GM23338 (cell line): ENCODE results near the gene RPN2. TPM values are rescaled to one million over a fixed set of nuclear protein-coding genes. Genes with fewer than 3 reads are reported as not detected.

Experiments used
- ATAC-seq: fragments of 200-7000 bp; cut with Tn5 transposase; 3 replicates; pipeline ENCODE4 v1.9.1; 2020
- DNase-seq: peaks from one replicate; pipeline ENCODE4 v3.0.0-alpha.2; 2015; ENCODE audit warnings: low spot score
- H2AFZ ChIP-seq: fragments of 200-600 bp; sonication (generic); 2 replicates; pipeline ENCODE4 v1.8.0; 2016; ENCODE audit warnings: antibody characterized with exemption, mild to moderate bottlenecking, moderate library complexity
- H3F3A ChIP-seq: fragments of 200-600 bp; sonication (generic); replicated peaks from 2 replicates; pipeline ENCODE4 v1.8.0; 2017; ENCODE audit warnings: antibody characterized with exemption, mixed run types, low read depth
- H3K27ac ChIP-seq: fragments of 200-600 bp; sonication (generic); 2 replicates; pipeline ENCODE4 v1.6.1; 2016; ENCODE audit warnings: low read depth
- H3K27me3 ChIP-seq: fragments of 200-600 bp; sonication (generic); 2 replicates; pipeline ENCODE4 v1.8.0; 2016; ENCODE audit warnings: mild to moderate bottlenecking, mixed run types, moderate library complexity; ENCODE audit not compliant: insufficient read depth
- H3K36me3 ChIP-seq: fragments of 200-600 bp; sonication (generic); 2 replicates; pipeline ENCODE4 v1.8.0; 2016; ENCODE audit warnings: mild to moderate bottlenecking; ENCODE audit not compliant: insufficient read depth
- H3K4me1 ChIP-seq: fragments of 200-600 bp; sonication (generic); 2 replicates; pipeline ENCODE4 v1.8.0; 2016; ENCODE audit warnings: mild to moderate bottlenecking, moderate library complexity; ENCODE audit not compliant: insufficient read depth
- H3K4me2 ChIP-seq: fragments of 200-600 bp; sonication (generic); 2 replicates; pipeline ENCODE4 v1.7.1; 2017; ENCODE audit warnings: mixed run types
- H3K4me3 ChIP-seq: fragments of 200-600 bp; sonication (generic); 2 replicates; pipeline ENCODE4 v1.6.1; 2016; ENCODE audit warnings: mixed run types
- H3K79me2 ChIP-seq: fragments of 200-600 bp; sonication (generic); replicated peaks from 2 replicates; pipeline ENCODE4 v1.8.0; 2017; ENCODE audit warnings: mild to moderate bottlenecking; ENCODE audit not compliant: insufficient read depth
- H3K9me2 ChIP-seq: fragments of 200-600 bp; sonication (generic); 2 replicates; pipeline ENCODE4 v1.8.0; 2017; ENCODE audit not compliant: insufficient read depth
- H4K20me1 ChIP-seq: fragments of 200-600 bp; sonication (generic); replicated peaks from 2 replicates; pipeline ENCODE4 v1.8.0; 2017; ENCODE audit warnings: mild to moderate bottlenecking; ENCODE audit not compliant: insufficient read depth
- H3K27ac Mint-ChIP-seq: 2 replicates; pipeline ENCODE4 v1.8.0; 2020; ENCODE audit warnings: inconsistent platforms, mild to moderate bottlenecking, moderate library complexity, mixed read lengths
- H3K27me3 Mint-ChIP-seq: 3 replicates; pipeline ENCODE4 v1.8.0; 2022; ENCODE audit warnings: low read depth, mild to moderate bottlenecking, moderate library complexity, mixed read lengths, inconsistent platforms; ENCODE audit not compliant: insufficient read depth, poor library complexity
- H3K36me3 Mint-ChIP-seq: 3 replicates; pipeline ENCODE4 v1.8.0; 2021; ENCODE audit warnings: low read depth, mild to moderate bottlenecking, inconsistent platforms, moderate library complexity, mixed read lengths
- H3K4me1 Mint-ChIP-seq: 3 replicates; pipeline ENCODE4 v1.8.0; 2020; ENCODE audit warnings: mild to moderate bottlenecking, inconsistent platforms, mixed read lengths
- H3K4me3 Mint-ChIP-seq: 3 replicates; pipeline ENCODE4 v1.8.0; 2021; ENCODE audit warnings: moderate library complexity, mild to moderate bottlenecking, inconsistent platforms, mixed read lengths
- H3K9me3 Mint-ChIP-seq: 3 replicates; pipeline ENCODE4 v1.8.0; 2020; ENCODE audit warnings: moderate library complexity, mild to moderate bottlenecking, inconsistent platforms, mixed read lengths
- CREB1 ChIP-seq: fragments of 250-450 bp; sonication (Bioruptor Pico); IDR thresholded peaks from 2 replicates; pipeline ENCODE4 v1.5.0; 2020; ENCODE audit warnings: low read depth, mild to moderate bottlenecking, moderate library complexity
- CTCF ChIP-seq, 2 experiments: fragments of 200-600 bp in 1 of 2; sonication (generic) in 1 of 2; conservative IDR thresholded peaks; 2 replicates each; pipeline versions ENCODE4 v1.5.1 to v1.6.1; 2016 to 2017; ENCODE audit warnings: antibody characterized with exemption in 2 of 2, low read depth in 2 of 2, mild to moderate bottlenecking in 2 of 2, moderate library complexity in 1 of 2
- ETS1 ChIP-seq: IDR thresholded peaks from 2 replicates; pipeline ENCODE4 v1.6.1; 2016; ENCODE audit warnings: antibody characterized with exemption
- EZH2 ChIP-seq: fragments of 200-600 bp; sonication (generic); IDR thresholded peaks from one replicate; pipeline ENCODE4 v1.8.0; 2017; ENCODE audit warnings: antibody characterized with exemption, mild to moderate bottlenecking, low read depth; ENCODE audit not compliant: unreplicated experiment
- EZH2phosphoT487 ChIP-seq: fragments of 200-600 bp; sonication (generic); IDR thresholded peaks from one replicate; pipeline ENCODE4 v1.8.1; 2018; ENCODE audit warnings: antibody characterized with exemption; ENCODE audit not compliant: unreplicated experiment
- JUNB ChIP-seq: IDR thresholded peaks from one replicate; pipeline ENCODE4 v1.6.1; 2016; ENCODE audit warnings: antibody characterized with exemption; ENCODE audit not compliant: unreplicated experiment
- NANOG ChIP-seq: IDR thresholded peaks from 2 replicates; pipeline ENCODE4 v1.6.1; 2016; ENCODE audit warnings: antibody characterized with exemption, borderline replicate concordance
- POLR2AphosphoS5 ChIP-seq: IDR thresholded peaks from 2 replicates; pipeline ENCODE4 v1.6.1; 2016; ENCODE audit warnings: antibody characterized with exemption, low read depth
- REST ChIP-seq: IDR thresholded peaks from one replicate; pipeline ENCODE4 v1.6.1; 2018; ENCODE audit warnings: antibody characterized with exemption; ENCODE audit not compliant: unreplicated experiment
- STAT1 ChIP-seq: IDR thresholded peaks from one replicate; pipeline ENCODE4 v1.6.1; 2016; ENCODE audit warnings: antibody characterized with exemption; ENCODE audit not compliant: unreplicated experiment
- ZNF114 ChIP-seq: fragments of 250-450 bp; sonication (Bioruptor Pico); IDR thresholded peaks from 2 replicates; pipeline ENCODE4 v1.5.0; 2020; ENCODE audit warnings: mild to moderate bottlenecking, moderate library complexity
- ZNF331 ChIP-seq: fragments of 250-450 bp; sonication (Bioruptor Pico); IDR thresholded peaks from 2 replicates; pipeline ENCODE4 v1.5.0; 2020; ENCODE audit warnings: low read depth, mild to moderate bottlenecking, moderate library complexity
- polyA plus RNA-seq: library from polyadenylated mRNA; unstranded; fragments of >200 nt; fragmentation: Nextera tagmentation; extraction: Ambion mirVana; gene quantifications from 2 replicates; pipeline ENCODE4 v1.2.1, GENCODE V29; 2016
- total RNA-seq: library from RNA; depleted of rRNA; stranded (reverse); fragments of >200 nt; shearing (Covaris generic); gene quantifications from 2 replicates; pipeline ENCODE4 v1.2.3, GENCODE V29; 2014

The RPN2 gene
- total and polyA plus RNA-seq, 2 experiments from 2014 or later = 244 to 302 TPM

GRCh38 chr20:37257530-37257929, 78.4 kb downstream of the RPN2 start (continued):
- TF ChIP-seq CTCF (conservative IDR thresholded peaks at IDR 0.05; ENCODE audit: low read depth in 2 of 2) = no peak
- no peak for TF ChIP-seq EZH2phosphoT487
- no peak for TF ChIP-seq ZNF114 (CRISPR knock-in tag)
- TF ChIP-seq CREB1 (CRISPR knock-in tag) = no peak
- no peak for TF ChIP-seq JUNB
- no peak for TF ChIP-seq POLR2AphosphoS5

- Mint-ChIP-seq H3K27ac (peak overlapping the region; percentile 51; the same call in 1 of the 2 replicates), H3K4me3 (no peak overlapping the region; the same call in 2 of the 3 replicates), H3K4me1 (peaks cover 37% of the 10 kb centered on the region), H3K36me3 (no peaks in the 10 kb centered on the region), H3K27me3 (peaks cover 13% of the 10 kb centered on the region), H3K9me3 (peaks cover 6% of the 10 kb centered on the region; the same call in 2 of the 3 replicates)
- ATAC-seq = peak; percentile 80
- H3K4me3 ChIP-seq = no peak overlapping the region
- H3F3A ChIP-seq = 0 out of 2 replicates have a peak, but pooled peaks cover 6% of the 10 kb centered on the region
- H3K4me1 ChIP-seq = peaks cover 12% of the 10 kb centered on the region; the same call in 1 of the 2 replicates
- peak overlapping the region; percentile 96 for H2AFZ ChIP-seq
- TF ChIP-seq ZNF114 (CRISPR knock-in tag) (no peak), CTCF (conservative IDR thresholded peaks at IDR 0.05; ENCODE audit: low read depth in 2 of 2) (peak in 1 of 2 experiments; percentile 34; a peak in 3 of 4 replicates)
- H3K27ac ChIP-seq = no peak overlapping the region
- H3K27me3 ChIP-seq = no peaks in the 10 kb centered on the region
- H3K9me2 ChIP-seq = no peaks in the 10 kb centered on the region
- no peaks in the 10 kb centered on the region for H3K36me3 ChIP-seq
- H3K4me2 ChIP-seq = 0 out of 2 replicates have a peak overlapping the region, but pooled peaks have one; percentile 26
- H4K20me1 ChIP-seq = no peaks in the 10 kb centered on the region
- H3K79me2 ChIP-seq = no peaks in the 10 kb centered on the region
- peak; percentile 47 for DNase-seq
Observed at GRCh38 chr20:37257988-37258387, 78.9 kb downstream of the RPN2 start.

GRCh38 chr20:37259031-37259430, 79.9 kb downstream of the RPN2 start:
- Mint-ChIP-seq H3K4me1 (peaks cover 34% of the 10 kb centered on the region), H3K9me3 (peaks cover 6% of the 10 kb centered on the region; the same call in 2 of the 3 replicates), H3K27ac (no peak overlapping the region), H3K36me3 (no peaks in the 10 kb centered on the region), H3K4me3 (no peak overlapping the region), H3K27me3 (peaks cover 13% of the 10 kb centered on the region)
- DNase-seq = no peak
- 0 out of 2 replicates have a peak, but pooled peaks cover 6% of the 10 kb centered on the region for H3F3A ChIP-seq
- no peak overlapping the region for H3K27ac ChIP-seq
- H3K4me3 ChIP-seq = no peak overlapping the region
- peak; percentile 37 for ATAC-seq
- peak overlapping the region; percentile 94 for H2AFZ ChIP-seq
- H3K79me2 ChIP-seq = no peaks in the 10 kb centered on the region
- peak overlapping the region; percentile 26; the same call in 1 of the 2 replicates for H3K4me2 ChIP-seq
- H3K4me1 ChIP-seq = peaks cover 12% of the 10 kb centered on the region; the same call in 1 of the 2 replicates
- H3K9me2 ChIP-seq = no peaks in the 10 kb centered on the region
- no peaks in the 10 kb centered on the region for H4K20me1 ChIP-seq
- H3K27me3 ChIP-seq = no peaks in the 10 kb centered on the region
- no peaks in the 10 kb centered on the region for H3K36me3 ChIP-seq
- TF ChIP-seq POLR2AphosphoS5 (no peak), ZNF331 (no peak), STAT1 (no peak), CREB1 (CRISPR knock-in tag) (no peak), EZH2phosphoT487 (no peak), EZH2 (no peak), REST (no peak), ZNF114 (CRISPR knock-in tag) (no peak), ETS1 (no peak), NANOG (no peak)
